ENCODE data around the gene PFN3.
"Not testable (repeated sequence)": the region's sequence is repeated elsewhere in the genome, so short reads cannot be mapped to it uniquely, and the experiment has no call there.

PFN3 gene

GRCh38 chr5:177393206-177393765 lies 7.2 kb downstream of the PFN3 start:
- DNase-seq, result no peak

- no peak for DNase-seq
Measured at GRCh38 chr5:177392765-177393164, 7.7 kb downstream of the PFN3 start.

GRCh38 chr5:177390363-177391300 lies 9.8 kb downstream of the PFN3 start:
- peak; percentile 83 for DNase-seq

- peak; percentile 70 for DNase-seq
Measured at GRCh38 chr5:177389241-177390169, 11.0 kb downstream of the PFN3 start.

- no peak for DNase-seq
Measured at GRCh38 chr5:177388521-177389052, 11.9 kb downstream of the PFN3 start.

- DNase-seq, result no peak
Measured at GRCh38 chr5:177387405-177387804, 13.1 kb downstream of the PFN3 start.

- DNase-seq, result no peak
Measured at GRCh38 chr5:177386542-177386941, 13.9 kb downstream of the PFN3 start.

- DNase-seq, result no peak
Measured at GRCh38 chr5:177385720-177386119, 14.7 kb downstream of the PFN3 start.

- no peak for DNase-seq
Measured at GRCh38 chr5:177384134-177384533, 16.3 kb downstream of the PFN3 start, which contains the start of gene SLC34A1. Gene SLC34A1 (plus strand): TSS chr5:177384434. CDS start chr5:177385742, 1,308 bp downstream.

- DNase-seq, result no peak
Measured at GRCh38 chr5:177383181-177383580, 17.3 kb downstream of the PFN3 start.

GRCh38 chr5:177382423-177383029 lies 17.9 kb downstream of the PFN3 start:
- no peak for DNase-seq

GRCh38 chr5:177380805-177381126 lies 19.7 kb downstream of the PFN3 start:
- no peak for DNase-seq

- peak; percentile 76 for DNase-seq
Measured at GRCh38 chr5:177378884-177379883, 21.3 kb downstream of the PFN3 start.

- DNase-seq, result no peak
Measured at GRCh38 chr5:177377851-177378776, 22.3 kb downstream of the PFN3 start.

- no peak for DNase-seq
Measured at GRCh38 chr5:177376107-177376506, 24.4 kb downstream of the PFN3 start.

GRCh38 chr5:177375516-177375915 lies 24.9 kb downstream of the PFN3 start:
- not testable (repeated sequence) for DNase-seq

- no peak for DNase-seq
Measured at GRCh38 chr5:177374211-177374610, 26.2 kb downstream of the PFN3 start.

- no peak for DNase-seq
Measured at GRCh38 chr5:177373806-177374205, 26.7 kb downstream of the PFN3 start.

- DNase-seq, result no peak
Measured at GRCh38 chr5:177372910-177373309, 27.6 kb downstream of the PFN3 start.

All from fibroblast of skin of scalp (primary cell).